Measurements from ENCODE around the gene SBNO2.
"Not testable (repeated sequence)": the region's sequence is repeated elsewhere in the genome, so short reads cannot be mapped to it uniquely, and the experiment has no call there.

SBNO2 gene

DNA sequence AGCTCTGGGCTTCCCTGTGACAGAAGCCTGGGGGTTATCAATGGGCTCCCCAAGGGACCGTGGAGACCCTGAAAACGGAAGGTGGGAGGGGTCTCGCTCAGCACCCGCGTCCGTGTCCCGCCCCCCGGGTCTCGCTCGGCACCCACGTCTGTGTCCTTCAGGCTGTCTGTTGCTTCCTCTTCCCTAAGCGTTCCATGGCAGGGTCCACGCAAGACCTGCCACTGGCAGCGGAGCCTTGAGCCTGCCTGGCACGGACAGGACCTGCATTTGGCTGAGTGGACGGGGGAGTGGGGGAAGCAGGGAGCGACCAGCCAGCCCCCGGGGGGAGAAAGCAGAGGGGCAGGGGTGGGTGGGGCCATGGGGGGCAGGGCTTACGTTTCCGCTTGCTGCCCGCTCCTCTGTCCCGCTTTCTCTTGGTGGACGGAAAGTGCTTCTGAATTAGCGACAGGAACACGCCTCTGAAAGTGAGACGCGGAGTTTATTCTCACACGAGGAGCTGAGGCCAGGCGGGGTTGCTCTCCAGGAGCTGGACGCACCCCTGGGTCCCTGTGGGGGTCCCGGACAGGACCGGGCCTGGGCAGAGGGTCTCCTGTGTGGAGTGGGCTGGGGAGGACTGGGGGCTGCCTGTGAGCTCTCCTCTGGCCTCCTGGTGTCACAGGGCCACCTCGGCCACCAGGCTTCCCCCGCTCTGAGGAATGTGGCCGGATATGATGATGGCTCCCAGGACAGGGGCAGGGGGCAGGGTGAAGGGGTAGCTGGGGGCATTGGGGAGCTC, 58.2 kb downstream of the SBNO2 start:
- DNase-seq: no peak

DNA sequence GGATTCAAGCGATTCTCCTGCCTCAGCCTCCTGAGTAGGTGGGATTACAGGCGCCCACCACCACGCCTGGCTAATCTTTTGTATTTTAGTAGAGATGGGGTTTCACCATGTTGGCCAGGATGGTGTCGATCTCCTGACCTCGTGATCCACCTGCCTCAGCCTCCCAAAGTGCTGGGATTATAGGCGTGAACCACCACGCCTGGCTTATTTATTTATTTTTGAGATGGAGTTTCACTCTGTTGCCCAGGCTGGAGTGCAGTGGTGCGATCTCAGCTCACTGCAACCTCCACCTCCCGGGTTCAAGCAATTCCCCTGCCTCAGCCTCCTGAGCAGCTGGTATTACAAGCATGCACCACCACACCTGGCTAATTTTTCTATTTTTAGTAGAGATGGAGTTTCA, 59.3 kb downstream of the SBNO2 start:
- DNase-seq: not testable (repeated sequence)

DNA sequence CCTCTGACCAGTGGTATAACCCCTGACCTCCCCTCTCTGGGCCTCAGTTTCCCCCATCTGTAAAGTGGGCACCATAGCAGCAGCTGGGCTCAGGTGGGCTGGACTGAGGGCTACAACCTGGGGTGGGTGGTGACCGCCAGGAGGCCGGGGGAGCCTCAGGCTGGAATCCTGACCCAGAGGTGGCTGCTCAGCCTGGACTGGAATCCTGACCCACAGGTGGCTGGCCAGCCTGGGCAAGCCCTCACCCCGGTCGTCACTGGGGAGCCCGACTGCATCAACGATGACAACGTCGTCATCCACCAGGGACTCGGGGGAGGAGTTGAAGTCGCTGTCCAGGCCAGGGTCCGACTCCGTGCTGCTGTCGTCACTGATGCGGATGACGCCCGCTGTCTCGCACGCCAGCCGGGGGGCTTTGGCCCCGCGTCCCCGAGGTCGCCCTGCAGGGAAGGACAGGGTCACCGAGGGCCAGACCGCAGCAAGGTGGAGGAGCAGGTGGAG, 60.0 kb downstream of the SBNO2 start:
- DNase-seq: no peak

- peak; percentile 78 for DNase-seq
Observed at GRCh38 chr19:1113030-1113985, 60.8 kb downstream of the SBNO2 start.

GRCh38 chr19:1112268-1113029, 61.6 kb downstream of the SBNO2 start:
- DNase-seq: no peak

DNA sequence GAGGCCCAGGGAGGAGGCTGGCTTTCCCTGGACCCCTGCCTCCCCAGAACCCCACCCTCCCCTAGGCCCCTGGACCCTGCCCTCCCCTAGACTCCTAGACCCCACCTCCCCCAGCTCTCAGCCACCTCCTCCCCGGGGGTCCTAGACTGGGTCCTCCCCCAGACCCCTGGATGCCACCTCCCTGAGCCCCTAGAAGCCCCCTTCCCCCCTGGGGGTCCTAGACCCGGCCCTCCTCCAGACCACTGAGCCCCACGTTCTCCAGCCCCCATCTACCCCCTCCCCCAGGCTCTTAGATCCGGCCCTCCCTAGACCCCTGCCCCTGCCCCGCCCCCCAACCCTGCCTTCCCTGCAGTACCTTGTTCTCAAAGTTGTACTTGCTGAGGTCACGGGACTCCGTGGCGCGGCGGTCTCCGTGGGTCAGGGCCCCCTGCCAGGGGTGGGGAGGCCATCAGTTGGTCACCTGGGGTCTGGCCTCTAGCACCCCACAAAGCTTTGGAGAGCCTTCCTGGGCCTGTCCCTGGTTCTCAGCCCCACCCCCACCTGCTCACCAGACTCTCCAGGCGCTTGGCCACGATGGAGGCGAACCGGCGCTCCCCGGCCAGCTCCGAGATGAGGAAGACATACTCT, 62.3 kb downstream of the SBNO2 start:
- DNase-seq: no peak

DNA sequence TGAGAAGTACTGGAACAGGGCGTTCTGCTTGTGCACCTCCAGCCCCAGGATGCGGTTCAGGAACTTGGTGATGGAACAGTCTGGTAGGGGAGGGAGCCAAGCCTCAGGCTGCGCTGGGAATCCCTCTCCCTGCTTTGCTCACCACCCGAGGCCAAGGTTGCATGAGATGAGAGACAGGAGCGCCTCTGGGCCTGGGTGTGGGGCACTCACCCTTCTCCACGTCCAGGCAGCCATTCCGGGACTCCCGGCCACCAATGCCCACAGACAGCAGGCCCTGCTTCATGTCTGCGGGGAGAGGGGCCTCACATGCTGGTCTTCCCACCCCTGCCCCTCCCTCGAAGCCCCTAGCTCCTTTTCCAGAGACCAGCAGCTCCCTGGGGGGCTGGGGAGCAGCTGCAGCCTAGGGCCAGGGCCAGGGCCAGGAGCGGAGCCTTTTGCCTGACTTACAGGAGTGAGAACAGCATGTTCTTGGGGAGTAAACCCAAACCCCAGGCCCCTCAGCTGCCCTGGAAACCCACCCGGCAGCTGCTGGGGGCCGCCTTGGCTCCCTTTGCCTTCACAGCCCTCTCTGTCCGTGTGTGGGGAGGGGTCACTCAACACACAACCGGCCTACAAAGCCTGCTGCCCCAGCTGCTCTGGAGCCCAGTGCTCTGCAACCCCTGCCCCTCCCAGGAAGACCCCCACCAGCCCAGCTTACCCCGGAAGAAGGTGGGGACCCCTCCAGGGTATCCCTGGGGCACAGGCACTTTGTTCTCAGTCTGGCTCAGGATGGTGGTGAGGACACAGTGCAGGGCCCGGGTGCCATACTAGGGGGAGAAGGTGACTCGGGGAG, 63.0 kb downstream of the SBNO2 start:
- DNase-seq: no peak

- no peak for DNase-seq
Observed at GRCh38 chr19:1109697-1110671, 64.1 kb downstream of the SBNO2 start.

DNA sequence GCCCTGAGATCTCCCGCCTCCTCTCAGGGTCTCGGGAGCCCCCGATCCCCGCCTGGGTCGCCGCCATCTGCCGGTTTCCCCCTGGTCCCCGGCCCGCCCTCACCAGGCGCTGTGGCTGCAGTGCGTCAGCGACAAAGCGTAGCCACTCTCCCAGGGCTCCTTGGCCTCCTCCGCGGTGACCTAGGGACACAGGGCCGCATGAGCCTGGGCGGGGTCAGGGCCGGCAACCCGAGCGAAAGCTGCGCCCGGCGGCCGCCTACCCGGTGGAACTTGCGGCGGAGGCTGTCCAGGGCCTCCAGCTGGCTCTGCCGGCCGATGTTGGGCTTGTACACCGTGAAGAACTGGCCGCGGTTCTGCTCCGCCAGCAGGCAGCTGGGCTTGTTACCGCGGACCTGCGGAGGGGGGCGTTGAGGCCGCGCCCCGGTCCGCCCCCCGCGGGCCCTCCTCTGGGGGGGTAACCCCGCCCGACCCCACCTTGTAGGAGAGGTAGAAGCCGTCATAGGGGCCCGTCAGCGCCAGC, 65.0 kb downstream of the SBNO2 start:
- no peak for DNase-seq

GRCh38 chr19:1108291-1109031, 65.6 kb downstream of the SBNO2 start:
- DNase-seq: no peak

- DNase-seq: no peak
Observed at GRCh38 chr19:1107661-1108261, 66.3 kb downstream of the SBNO2 start.

DNA sequence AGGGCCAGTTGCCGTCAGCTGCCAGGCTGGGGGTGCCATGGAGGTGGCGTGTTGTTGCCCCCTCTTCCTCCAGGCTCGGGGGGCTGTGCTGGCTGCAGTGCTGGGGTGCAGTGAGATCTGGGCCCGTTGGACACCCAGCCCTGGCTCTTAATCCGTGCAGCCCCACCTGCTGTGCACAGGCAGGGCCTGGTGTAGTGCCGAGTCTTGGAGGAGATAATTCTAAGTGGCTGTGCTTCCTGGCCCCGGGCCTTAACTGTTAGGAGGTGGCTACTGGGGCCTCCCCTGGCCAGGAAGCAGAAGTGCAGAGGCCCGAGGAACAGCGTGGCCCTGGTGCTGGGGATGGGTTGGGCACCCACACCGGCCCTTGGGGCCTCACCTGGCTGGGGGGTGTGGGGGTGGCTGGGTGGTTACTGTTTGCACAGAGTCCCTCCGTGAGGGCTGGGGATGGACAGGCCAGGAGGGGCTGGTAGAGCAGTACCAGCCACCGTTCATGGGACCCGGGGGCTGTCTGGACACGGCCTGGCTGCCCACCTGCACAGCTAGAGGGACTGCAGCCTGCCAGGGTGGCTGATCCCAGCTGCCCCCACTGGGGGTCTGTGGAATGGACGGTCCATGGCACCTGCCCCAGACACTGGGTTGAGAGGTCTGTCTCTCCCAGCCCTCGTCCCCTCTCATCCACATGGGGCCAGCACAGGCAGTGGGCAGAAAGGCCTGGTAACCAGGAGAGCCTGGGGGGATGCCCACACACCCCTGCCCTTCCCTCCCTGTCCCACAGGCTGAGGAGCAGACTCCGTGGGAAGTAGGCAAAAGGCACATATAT, 67.0 kb downstream of the SBNO2 start:
- no peak for DNase-seq

DNA sequence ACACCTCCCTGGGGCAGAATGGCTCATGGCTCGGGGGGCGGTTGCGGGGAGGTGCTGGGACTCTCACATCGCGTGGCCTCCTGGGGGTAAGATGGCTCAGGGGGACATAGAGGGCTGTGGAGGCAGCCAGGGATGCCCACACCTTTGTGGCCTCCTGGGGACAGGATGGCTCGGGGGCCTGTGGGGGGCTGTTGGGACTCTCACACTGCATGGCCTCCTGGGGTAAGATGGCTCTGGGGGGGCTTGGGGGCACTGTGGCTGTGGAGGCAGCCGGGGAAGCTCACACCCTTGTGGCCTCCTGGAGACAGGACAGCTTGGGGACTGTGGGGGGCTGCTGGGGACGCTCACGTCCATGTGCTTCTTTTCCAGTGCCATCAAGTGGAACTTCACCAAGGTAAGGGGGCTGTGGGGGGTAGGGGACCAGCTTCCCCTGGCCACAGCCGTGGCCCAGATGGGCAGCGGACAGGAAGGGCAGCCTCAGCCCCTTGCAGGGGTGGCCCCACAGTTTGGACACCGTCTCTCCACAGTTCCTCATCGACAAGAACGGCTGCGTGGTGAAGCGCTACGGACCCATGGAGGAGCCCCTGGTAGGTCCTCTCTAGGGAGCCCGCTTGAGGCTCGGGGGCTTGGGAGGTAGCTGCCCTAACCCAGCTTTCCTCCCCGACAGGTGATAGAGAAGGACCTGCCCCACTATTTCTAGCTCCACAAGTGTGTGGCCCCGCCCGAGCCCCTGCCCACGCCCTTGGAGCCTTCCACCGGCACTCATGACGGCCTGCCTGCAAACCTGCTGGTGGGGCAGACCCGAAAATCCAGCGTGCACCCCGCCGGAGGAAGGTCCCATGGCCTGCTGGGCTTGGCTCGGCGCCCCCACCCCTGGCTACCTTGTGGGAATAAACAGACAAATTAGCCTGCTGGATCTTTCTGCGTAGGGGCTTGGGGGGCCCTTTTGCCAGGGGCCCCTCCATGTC, 67.9 kb downstream of the SBNO2 start:
- DNase-seq: no peak

- DNase-seq: no peak
Observed at GRCh38 chr19:1105008-1105872, 68.8 kb downstream of the SBNO2 start.

- peak; percentile 66 for DNase-seq
Observed at GRCh38 chr19:1104311-1105007, 69.6 kb downstream of the SBNO2 start.
